Measurements from ENCODE around the gene NFATC2IP.

NFATC2IP gene

GRCh38 chr16:28950648-28951409, at the start of gene NFATC2IP:
NFATC2IP (plus strand) TSS chr16:28950937; CDS start chr16:28951012, 75 bp downstream.
- peak; percentile 99 for DNase-seq (ENCODE audit: low spot score)

GRCh38 chr16:28901862-28902261, 48.9 kb upstream of the NFATC2IP start:
- DNase-seq (ENCODE audit: low spot score) = no peak

- no peak for DNase-seq (ENCODE audit: low spot score)
Observed at GRCh38 chr16:28902909-28903308, 47.8 kb upstream of the NFATC2IP start.

- no peak for DNase-seq (ENCODE audit: low spot score)
Observed at GRCh38 chr16:28903344-28904042, 47.2 kb upstream of the NFATC2IP start.

GRCh38 chr16:28904363-28904762, 46.4 kb upstream of the NFATC2IP start:
- no peak for DNase-seq (ENCODE audit: low spot score)

GRCh38 chr16:28904828-28905227, 45.9 kb upstream of the NFATC2IP start:
- DNase-seq (ENCODE audit: low spot score) = no peak

DNA sequence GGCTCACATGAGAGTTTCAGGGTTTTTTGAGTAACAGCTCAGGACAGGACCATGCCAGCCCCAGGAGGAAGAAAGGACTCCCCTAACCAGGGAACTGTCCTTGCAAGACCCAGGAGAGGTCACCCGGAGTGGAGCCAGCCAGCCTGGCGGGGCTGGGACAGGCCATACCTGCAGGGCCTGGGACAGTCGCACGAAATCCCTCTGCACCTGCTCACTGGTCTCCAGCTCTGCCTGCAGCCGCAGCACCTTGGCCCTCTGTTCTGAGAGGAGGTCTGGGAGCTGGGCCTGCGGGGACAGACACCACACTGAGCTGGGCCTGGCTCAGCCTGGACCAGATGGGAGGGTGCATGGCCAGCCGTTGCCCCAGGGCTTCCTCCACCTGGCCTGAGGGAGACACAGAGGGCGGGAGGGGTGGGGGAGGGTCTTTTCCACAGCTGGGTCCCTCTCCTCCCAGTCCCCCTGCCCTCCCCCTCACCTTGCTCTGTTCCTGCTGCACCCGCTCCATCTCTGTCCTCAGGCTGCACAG, 45.4 kb upstream of the NFATC2IP start:
- no peak for DNase-seq (ENCODE audit: low spot score)

DNA sequence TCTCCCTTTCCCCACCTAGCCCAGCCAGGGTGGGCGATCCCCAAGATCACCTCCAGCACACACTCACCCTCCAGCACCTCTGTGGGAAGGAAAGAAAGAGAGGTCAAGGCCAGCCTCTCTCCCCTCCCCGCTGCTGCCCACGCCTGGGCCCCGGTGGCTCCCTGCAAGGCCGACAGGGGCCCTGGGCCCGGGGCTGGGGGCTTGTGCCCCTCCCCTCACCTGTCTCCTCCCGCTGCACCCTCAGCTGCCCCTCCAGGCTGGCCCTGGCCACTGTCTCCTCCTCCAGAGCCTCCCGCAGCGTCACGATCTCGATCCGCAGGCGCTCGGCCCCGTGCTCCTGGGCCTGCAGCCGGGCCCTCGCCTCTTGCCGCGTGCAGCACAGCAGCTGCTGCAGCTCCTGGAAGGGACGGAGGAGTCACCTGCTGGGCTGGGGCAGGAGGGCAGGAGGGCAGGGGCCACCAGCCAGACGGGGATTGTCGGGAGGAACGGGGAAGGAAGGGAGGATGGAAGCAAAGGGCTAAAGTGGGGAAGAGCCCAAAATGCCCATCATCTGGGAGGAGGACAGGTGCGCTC, 44.9 kb upstream of the NFATC2IP start:
- no peak for DNase-seq (ENCODE audit: low spot score)

- DNase-seq (ENCODE audit: low spot score) = no peak
Observed at GRCh38 chr16:28910086-28911031, 40.4 kb upstream of the NFATC2IP start.

GRCh38 chr16:28912558-28912957, 38.2 kb upstream of the NFATC2IP start:
- DNase-seq (ENCODE audit: low spot score) = no peak

DNA sequence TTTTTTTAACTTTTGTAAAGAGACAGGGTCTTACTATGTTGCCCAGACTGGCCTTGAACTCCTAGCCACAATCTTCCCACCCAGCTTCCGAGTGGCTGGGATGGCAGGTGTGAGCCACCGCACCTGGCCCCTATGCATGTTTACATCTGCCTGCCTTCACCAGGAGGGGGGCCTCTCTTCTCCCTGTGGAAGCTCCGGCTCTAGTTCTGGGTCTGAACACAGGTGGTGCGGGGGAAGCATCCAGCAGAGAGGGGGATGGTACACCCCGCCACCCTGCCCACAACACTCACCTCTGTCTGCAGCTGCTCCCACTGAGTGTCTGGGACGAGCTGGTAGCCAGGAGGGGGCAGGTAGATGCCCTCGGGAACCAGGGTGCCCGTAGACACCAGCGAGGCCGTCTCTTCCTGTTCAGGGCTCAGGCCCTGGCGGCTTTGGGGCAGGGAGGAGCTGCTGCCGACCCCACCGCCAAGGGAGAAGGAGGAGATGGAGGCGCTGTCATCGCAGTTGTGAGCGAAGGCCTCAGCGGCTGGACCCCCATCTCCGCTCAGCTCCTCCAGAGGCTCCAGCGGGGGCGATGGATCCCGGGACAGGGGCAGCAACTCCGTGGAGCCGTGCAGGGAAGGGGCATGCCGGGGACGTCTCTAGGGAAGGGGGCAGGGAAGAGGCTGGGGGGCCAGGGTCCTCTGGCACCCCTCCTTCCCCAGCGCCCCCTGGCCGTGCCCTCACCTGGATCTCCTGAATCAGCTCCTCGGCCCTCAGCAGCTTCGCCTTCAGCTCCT, 36.6 kb upstream of the NFATC2IP start:
- no peak for DNase-seq (ENCODE audit: low spot score)

DNA sequence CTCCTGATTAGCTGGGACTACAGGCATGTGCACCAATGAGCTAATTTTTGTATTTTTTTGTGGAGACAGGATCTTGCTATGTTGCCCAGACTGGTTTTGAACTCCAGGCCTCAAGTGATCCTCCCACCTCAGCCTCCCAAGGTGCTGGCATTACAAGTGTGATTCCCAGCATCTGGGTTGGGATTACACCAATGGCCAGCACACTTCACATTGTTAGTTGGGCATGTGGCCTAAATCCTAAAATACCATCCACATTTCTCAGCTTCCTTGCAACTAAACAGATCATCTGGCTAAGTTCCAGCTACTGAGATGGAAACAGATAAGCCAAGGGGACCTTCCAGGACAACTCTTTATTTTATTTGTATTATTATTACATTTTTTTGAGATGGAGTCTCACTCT, 35.6 kb upstream of the NFATC2IP start:
- DNase-seq (ENCODE audit: low spot score) = peak; percentile 30

- no peak for DNase-seq (ENCODE audit: low spot score)
Observed at GRCh38 chr16:28917095-28917494, 33.6 kb upstream of the NFATC2IP start.

GRCh38 chr16:28918698-28919097, 32.0 kb upstream of the NFATC2IP start:
- DNase-seq (ENCODE audit: low spot score) = no peak

DNA sequence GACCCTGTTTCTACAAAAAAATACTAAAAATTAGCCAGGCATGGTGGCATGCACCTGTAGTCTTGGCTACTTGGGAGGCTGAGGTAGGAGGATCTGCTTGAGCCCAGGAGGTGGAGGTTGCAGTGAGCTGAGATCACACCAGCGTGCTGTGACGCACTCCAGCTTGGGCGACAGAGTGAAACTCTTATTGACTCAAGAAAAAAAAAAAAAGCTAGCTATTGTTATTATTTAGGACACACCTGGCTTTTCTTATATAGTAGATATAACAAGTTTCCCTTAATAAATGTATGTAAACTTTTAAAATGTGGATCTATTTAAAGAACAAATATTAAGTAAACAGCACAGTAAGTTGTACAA, 27.5 kb upstream of the NFATC2IP start:
- DNase-seq (ENCODE audit: low spot score) = no peak

GRCh38 chr16:28923652-28924398, 26.9 kb upstream of the NFATC2IP start:
- no peak for DNase-seq (ENCODE audit: low spot score)

- no peak for DNase-seq (ENCODE audit: low spot score)
Observed at GRCh38 chr16:28924399-28924761, 26.4 kb upstream of the NFATC2IP start.

DNA sequence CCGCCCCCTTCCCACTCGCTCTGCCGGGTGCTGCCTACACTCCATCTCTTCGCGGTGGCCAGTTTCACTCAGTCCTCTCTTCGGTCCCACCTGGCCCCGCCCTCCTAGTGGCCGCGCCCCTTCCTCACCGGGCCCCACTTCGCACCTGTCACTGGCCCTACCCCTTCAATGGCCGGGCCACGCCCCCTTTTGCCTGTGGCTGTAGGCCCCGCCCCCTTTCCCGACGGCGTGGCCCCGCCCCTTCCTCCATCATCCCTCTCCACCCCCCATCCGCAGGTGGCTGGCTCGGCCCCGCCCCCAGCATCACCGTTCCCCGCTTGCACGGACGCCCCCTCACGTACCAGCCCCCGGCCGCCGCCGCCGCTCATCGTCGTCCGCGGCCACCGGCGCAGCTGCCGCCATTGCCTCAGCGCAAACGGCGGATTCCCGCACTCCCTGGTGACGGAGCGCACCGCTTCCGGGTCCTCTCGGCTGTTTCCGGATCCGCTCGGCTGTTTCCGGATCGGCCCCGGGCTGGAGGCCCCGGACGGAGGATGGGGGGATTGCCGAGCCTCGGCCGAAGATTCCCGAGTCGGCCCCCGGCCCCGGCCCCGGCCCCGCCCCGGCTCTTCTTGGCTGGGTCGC, 25.9 kb upstream of the NFATC2IP start, which contains the start of gene RABEP2:
Gene RABEP2, minus strand, starts transcription at position 477 of the 624 bp plus-strand sequence. Its CDS starts 75 bp downstream, at position 402.
- DNase-seq (ENCODE audit: low spot score) = peak; percentile 100

- DNase-seq (ENCODE audit: low spot score) = peak; percentile 82
Observed at GRCh38 chr16:28925386-28926228, 25.1 kb upstream of the NFATC2IP start.
